HEK293T (cell line): ENCODE results near the gene SMKR1.

Source experiments
- ARNT ChIP-seq: fragments of 450-650 bp; IDR thresholded peaks from 2 replicates; pipeline ENCODE4 v1.6.1; 2017; ENCODE audit warnings: mild to moderate bottlenecking
- BHLHE40 ChIP-seq: fragments of 450-650 bp; IDR thresholded peaks from 2 replicates; pipeline ENCODE4 v1.6.1; 2016; ENCODE audit warnings: mild to moderate bottlenecking, moderate library complexity, borderline replicate concordance
- ELF4 ChIP-seq: fragments of 450-650 bp; IDR thresholded peaks from 2 replicates; pipeline ENCODE4 v1.6.1; 2017; ENCODE audit warnings: antibody characterized with exemption
- FOXA1 ChIP-seq: fragments of 450-650 bp; IDR thresholded peaks from 2 replicates; pipeline ENCODE4 v1.6.1; 2016; ENCODE audit warnings: mild to moderate bottlenecking
- FOXK2 ChIP-seq: fragments of 450-650 bp; IDR thresholded peaks from 2 replicates; pipeline ENCODE4 v1.6.1; 2016; ENCODE audit warnings: mild to moderate bottlenecking
- FOXM1 ChIP-seq: fragments of 450-650 bp; IDR thresholded peaks from 2 replicates; pipeline ENCODE4 v1.6.1; 2017; ENCODE audit warnings: mild to moderate bottlenecking, borderline replicate concordance
- HDGF ChIP-seq: fragments of 450-650 bp; IDR thresholded peaks from 2 replicates; pipeline ENCODE4 v1.6.1; 2017; ENCODE audit warnings: antibody characterized with exemption, borderline replicate concordance
- L3MBTL2 ChIP-seq: fragments of 450-650 bp; conservative IDR thresholded peaks from 2 replicates; pipeline ENCODE4 v1.6.1; 2016; ENCODE audit warnings: mild to moderate bottlenecking
- SP1 ChIP-seq: fragments of 450-650 bp; IDR thresholded peaks from 2 replicates; pipeline ENCODE4 v1.6.1; 2017
- SUZ12 ChIP-seq: fragments of 450-650 bp; IDR thresholded peaks from 2 replicates; pipeline ENCODE4 v1.6.1; 2016; ENCODE audit warnings: mild to moderate bottlenecking
- ZNF384 ChIP-seq: fragments of 450-650 bp; IDR thresholded peaks from 2 replicates; pipeline ENCODE4 v1.6.1; 2016
- TF ChIP-seq, protein P1 (sequence below): fragments of 450-650 bp; IDR thresholded peaks from 2 replicates; pipeline ENCODE4 v1.6.1; 2016

- TF ChIP-seq BHLHE40 (no peak), FOXA1 (no peak), SP1 (no peak), HDGF (no peak), SUZ12 (no peak), ZNF384 (no peak), ELF4 (no peak), L3MBTL2 (no peak), FOXM1 (no peak), FOXK2 (no peak), ARNT (no peak)
- TF ChIP-seq, protein P1, sequence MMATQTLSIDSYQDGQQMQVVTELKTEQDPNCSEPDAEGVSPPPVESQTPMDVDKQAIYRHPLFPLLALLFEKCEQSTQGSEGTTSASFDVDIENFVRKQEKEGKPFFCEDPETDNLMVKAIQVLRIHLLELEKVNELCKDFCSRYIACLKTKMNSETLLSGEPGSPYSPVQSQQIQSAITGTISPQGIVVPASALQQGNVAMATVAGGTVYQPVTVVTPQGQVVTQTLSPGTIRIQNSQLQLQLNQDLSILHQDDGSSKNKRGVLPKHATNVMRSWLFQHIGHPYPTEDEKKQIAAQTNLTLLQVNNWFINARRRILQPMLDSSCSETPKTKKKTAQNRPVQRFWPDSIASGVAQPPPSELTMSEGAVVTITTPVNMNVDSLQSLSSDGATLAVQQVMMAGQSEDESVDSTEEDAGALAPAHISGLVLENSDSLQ, result no peak
Observed at GRCh38 chr7:129519464-129519863, 17.1 kb downstream of the SMKR1 start.
